ENCODE data around the gene SRRM2. TPM values are rescaled to one million over a fixed set of nuclear protein-coding genes. Genes with fewer than 3 reads are reported as not detected.

SRRM2 gene
- total RNA-seq, 1 donor from 2014 or later: 30.5 TPM

DNA sequence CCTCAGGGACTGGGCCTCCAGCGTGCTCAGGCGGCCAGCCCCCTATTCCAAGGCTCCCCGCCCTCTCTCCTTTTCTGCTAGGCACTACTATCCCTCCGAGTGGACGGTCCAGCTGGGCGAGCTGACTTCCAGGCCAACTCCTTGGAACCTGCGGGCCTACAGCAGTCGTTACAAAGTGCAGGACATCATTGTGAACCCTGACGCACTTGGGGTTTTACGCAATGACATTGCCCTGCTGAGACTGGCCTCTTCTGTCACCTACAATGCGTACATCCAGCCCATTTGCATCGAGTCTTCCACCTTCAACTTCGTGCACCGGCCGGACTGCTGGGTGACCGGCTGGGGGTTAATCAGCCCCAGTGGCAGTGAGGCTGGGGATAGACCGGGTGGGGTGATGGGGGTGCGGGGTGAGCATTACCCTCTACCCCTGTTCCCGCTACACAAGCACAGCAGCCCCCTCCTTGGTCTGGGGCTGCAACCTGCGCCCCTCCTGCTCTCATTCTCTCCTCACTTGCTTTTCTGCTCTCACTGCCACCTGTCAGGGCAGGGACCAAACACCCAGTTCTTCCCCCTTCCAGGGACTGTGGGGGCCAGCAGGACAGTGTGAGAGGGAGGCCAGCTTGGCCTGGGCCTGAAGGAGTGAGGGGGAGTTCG, 46.9 kb downstream of the SRRM2 start:
- FAIRE-seq: no peak
- Histone ChIP-seq H3K27me3 (ENCODE audit: control insufficient read depth, insufficient read depth, low read length) (no peaks in the 10 kb centered on the region), H3K4me3 (ENCODE audit: low read depth, low read length) (no peak overlapping the region), H3K36me3 (ENCODE audit: control insufficient read depth, insufficient read depth, low read length) (no peaks in the 10 kb centered on the region)
- TF ChIP-seq, protein P1, sequence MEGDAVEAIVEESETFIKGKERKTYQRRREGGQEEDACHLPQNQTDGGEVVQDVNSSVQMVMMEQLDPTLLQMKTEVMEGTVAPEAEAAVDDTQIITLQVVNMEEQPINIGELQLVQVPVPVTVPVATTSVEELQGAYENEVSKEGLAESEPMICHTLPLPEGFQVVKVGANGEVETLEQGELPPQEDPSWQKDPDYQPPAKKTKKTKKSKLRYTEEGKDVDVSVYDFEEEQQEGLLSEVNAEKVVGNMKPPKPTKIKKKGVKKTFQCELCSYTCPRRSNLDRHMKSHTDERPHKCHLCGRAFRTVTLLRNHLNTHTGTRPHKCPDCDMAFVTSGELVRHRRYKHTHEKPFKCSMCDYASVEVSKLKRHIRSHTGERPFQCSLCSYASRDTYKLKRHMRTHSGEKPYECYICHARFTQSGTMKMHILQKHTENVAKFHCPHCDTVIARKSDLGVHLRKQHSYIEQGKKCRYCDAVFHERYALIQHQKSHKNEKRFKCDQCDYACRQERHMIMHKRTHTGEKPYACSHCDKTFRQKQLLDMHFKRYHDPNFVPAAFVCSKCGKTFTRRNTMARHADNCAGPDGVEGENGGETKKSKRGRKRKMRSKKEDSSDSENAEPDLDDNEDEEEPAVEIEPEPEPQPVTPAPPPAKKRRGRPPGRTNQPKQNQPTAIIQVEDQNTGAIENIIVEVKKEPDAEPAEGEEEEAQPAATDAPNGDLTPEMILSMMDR (IDR thresholded peaks at IDR 0.05; ENCODE audit: insufficient read depth, low read length, severe bottlenecking): no peak
- DNase-seq (ENCODE audit: low read depth): no peak

DNA sequence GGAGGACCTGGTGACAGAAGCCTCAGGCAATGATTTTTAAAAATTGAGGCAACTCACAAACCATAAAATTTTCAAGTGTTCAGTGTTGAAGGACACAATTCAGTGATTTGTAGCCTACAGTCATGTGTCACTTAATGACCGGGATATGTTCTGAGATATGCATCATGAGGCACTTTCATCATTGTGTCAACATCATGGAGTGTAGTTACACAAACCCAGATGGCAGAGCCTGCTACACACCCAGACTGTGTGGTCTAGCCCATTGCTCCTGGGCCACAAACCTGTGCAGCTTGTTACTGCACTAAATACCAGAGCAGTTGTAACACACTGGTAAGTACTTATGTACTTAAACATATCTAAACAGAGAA, 47.4 kb downstream of the SRRM2 start:
- TF ChIP-seq, protein P1 (IDR thresholded peaks at IDR 0.05; ENCODE audit: insufficient read depth, low read length, severe bottlenecking): no peak
- Histone ChIP-seq H3K36me3 (ENCODE audit: control insufficient read depth, insufficient read depth, low read length) (no peaks in the 10 kb centered on the region), H3K27me3 (ENCODE audit: control insufficient read depth, insufficient read depth, low read length) (no peaks in the 10 kb centered on the region), H3K4me3 (ENCODE audit: low read depth, low read length) (no peak overlapping the region)
- FAIRE-seq (peak; percentile 64), DNase-seq (ENCODE audit: low read depth) (peak; percentile 76)

DNA sequence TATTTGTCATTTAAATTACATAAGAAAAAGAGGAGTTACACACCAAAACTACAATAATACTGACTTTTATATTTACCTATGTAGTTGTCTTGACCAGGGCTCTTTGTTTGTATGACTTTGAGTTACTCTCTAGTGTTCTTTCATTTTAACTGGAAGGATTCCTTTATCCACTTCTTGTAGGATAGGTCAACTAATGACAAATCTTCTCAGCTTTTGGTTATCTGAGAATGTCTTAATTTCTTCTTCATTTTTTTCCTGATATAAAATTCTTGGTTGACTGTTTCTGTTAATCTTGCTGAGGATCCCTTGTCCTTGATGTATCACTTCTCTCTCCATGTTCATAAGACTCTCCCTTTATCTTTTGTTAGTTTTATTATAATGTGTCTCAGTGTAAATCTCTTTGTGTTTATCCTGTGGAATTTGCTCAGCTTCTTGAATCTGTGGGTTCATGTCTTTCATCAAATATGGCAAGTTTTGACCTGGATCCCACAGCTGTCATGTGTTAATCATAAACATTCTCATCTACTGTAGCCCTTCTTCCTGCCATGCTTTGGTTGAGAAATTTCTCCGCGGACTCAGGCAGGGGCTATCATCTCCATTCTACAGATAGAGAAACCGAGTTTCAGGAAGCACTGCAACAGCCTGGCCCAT, 51.2 kb downstream of the SRRM2 start:
- no peak overlapping the region for H3K4me3 ChIP-seq (ENCODE audit: low read depth, low read length)
- H3K36me3 ChIP-seq (ENCODE audit: control insufficient read depth, insufficient read depth, low read length): no peaks in the 10 kb centered on the region
- FAIRE-seq (no peak), DNase-seq (ENCODE audit: low read depth) (no peak)
- TF ChIP-seq, protein P1 (IDR thresholded peaks at IDR 0.05; ENCODE audit: insufficient read depth, low read length, severe bottlenecking): no peak
- no peaks in the 10 kb centered on the region for H3K27me3 ChIP-seq (ENCODE audit: control insufficient read depth, insufficient read depth, low read length)

DNA sequence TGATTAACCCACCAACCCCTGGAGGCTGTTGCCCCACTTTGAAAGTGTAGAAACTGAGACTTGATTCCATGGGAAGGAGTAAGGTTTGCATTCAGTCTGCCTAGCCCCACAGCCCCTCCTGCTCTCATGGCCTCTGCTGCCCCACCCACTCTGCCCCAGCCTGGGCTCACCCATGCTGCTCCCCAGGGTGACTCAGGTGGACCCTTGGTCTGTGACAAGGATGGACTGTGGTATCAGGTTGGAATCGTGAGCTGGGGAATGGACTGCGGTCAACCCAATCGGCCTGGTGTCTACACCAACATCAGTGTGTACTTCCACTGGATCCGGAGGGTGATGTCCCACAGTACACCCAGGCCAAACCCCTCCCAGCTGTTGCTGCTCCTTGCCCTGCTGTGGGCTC, 52.3 kb downstream of the SRRM2 start:
- Histone ChIP-seq H3K36me3 (ENCODE audit: control insufficient read depth, insufficient read depth, low read length) (no peaks in the 10 kb centered on the region), H3K27me3 (ENCODE audit: control insufficient read depth, insufficient read depth, low read length) (no peaks in the 10 kb centered on the region), H3K4me3 (ENCODE audit: low read depth, low read length) (no peak overlapping the region)
- FAIRE-seq (no peak), DNase-seq (ENCODE audit: low read depth) (no peak)
- TF ChIP-seq, protein P1 (IDR thresholded peaks at IDR 0.05; ENCODE audit: insufficient read depth, low read length, severe bottlenecking): no peak

DNA sequence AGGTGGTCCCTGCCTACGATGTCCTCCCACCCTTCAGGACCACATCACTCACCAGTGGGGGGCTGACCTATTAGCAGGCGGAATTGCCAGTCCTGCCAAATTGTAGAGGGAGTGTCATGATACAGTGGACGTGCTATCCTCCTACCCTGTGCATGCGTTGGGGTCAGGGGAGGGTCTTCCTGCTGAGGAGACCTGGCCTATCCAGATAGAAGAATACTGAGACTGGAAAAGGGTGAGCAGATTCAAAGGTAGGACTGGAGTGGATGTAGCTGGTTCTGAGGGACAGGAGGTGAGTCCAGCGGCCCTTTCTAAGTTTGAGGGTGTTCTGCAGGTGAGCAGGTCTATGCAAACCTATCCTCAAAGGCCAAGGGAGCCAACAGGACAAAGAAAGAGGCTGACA, 53.8 kb downstream of the SRRM2 start:
- no peak for FAIRE-seq
- H3K27me3 ChIP-seq (ENCODE audit: control insufficient read depth, insufficient read depth, low read length): peaks cover 2% of the 10 kb centered on the region
- no peak for DNase-seq (ENCODE audit: low read depth)
- TF ChIP-seq, protein P1 (IDR thresholded peaks at IDR 0.05; ENCODE audit: insufficient read depth, low read length, severe bottlenecking): no peak
- H3K4me3 ChIP-seq (ENCODE audit: low read depth, low read length): no peak overlapping the region
- no peaks in the 10 kb centered on the region for H3K36me3 ChIP-seq (ENCODE audit: control insufficient read depth, insufficient read depth, low read length)
